WTC11 (cell line): ENCODE measurements around the gene PKM. TPM values are rescaled to one million over a fixed set of nuclear protein-coding genes. Genes with fewer than 3 reads are reported as not detected.

Source experiments
- ATAC-seq: fragments of 200-7000 bp; cut with Tn5 transposase; 2 replicates; pipeline ENCODE4 v1.10.0; 2021; ENCODE audit warnings: mild to moderate bottlenecking, moderate library complexity
- CTCF ChIA-PET: fragments of 300-600 bp; sonication (Branson Sonifier 250); formaldehyde crosslinking; loops from one replicate; lab custom pipeline; 2021; ENCODE audit warnings: antibody characterized with exemption; lab: Charles Lee
- POLR2A ChIA-PET: fragments of 350-600 bp; sonication (Branson Sonifier 250); formaldehyde crosslinking; loops from one replicate; lab custom pipeline; 2021; ENCODE audit warnings: antibody characterized with exemption; lab: Charles Lee
- DNase-seq: peaks from one replicate; pipeline ENCODE4 v3.0.0; 2021; ENCODE audit warnings: low spot score
- H3K27ac Mint-ChIP-seq: 2 replicates; pipeline ENCODE4 v1.8.0; 2021; ENCODE audit warnings: mixed read lengths
- H3K27me3 Mint-ChIP-seq: 2 replicates; pipeline ENCODE4 v1.8.0; 2021; ENCODE audit warnings: low read depth, mild to moderate bottlenecking, moderate library complexity, mixed read lengths
- H3K36me3 Mint-ChIP-seq: 2 replicates; pipeline ENCODE4 v1.8.0; 2021; ENCODE audit warnings: mixed read lengths
- H3K4me1 Mint-ChIP-seq: 2 replicates; pipeline ENCODE4 v1.8.0; 2022; ENCODE audit warnings: mixed read lengths
- H3K4me3 Mint-ChIP-seq: 2 replicates; pipeline ENCODE4 v1.8.0; 2021; ENCODE audit warnings: mild to moderate bottlenecking, moderate library complexity, mixed read lengths
- H3K9me3 Mint-ChIP-seq: 2 replicates; pipeline ENCODE4 v1.8.0; 2021; ENCODE audit warnings: mixed read lengths
- CREM ChIP-seq: sonication (generic); formaldehyde crosslinking; IDR thresholded peaks from 2 replicates; pipeline ENCODE4 v1.8.1; 2022; ENCODE audit warnings: mild to moderate bottlenecking, missing genetic modification reagents, moderate library complexity
- ERG ChIP-seq: fragments of 250-450 bp; sonication (Bioruptor Pico); IDR thresholded peaks from 2 replicates; pipeline ENCODE4 v1.8.0; 2021; ENCODE audit warnings: mild to moderate bottlenecking
- ESRRA ChIP-seq: sonication (generic); formaldehyde crosslinking; IDR thresholded peaks from 2 replicates; pipeline ENCODE4 v1.8.1; 2022; ENCODE audit warnings: mild to moderate bottlenecking, missing genetic modification reagents, borderline replicate concordance
- GABPB1 ChIP-seq: sonication (generic); formaldehyde crosslinking; IDR thresholded peaks from 2 replicates; pipeline ENCODE4 v1.8.1; 2023; ENCODE audit warnings: mild to moderate bottlenecking, missing genetic modification reagents
- MYBL2 ChIP-seq: sonication (generic); formaldehyde crosslinking; IDR thresholded peaks from 2 replicates; pipeline ENCODE4 v1.8.1; 2023; ENCODE audit warnings: mild to moderate bottlenecking, moderate library complexity, missing genetic modification reagents
- NFE2L1 ChIP-seq: sonication (generic); formaldehyde crosslinking; IDR thresholded peaks from 2 replicates; pipeline ENCODE4 v1.8.1; 2023; ENCODE audit warnings: missing genetic modification reagents
- PREB ChIP-seq: sonication (generic); formaldehyde crosslinking; IDR thresholded peaks from 2 replicates; pipeline ENCODE4 v1.8.1; 2022; ENCODE audit warnings: mild to moderate bottlenecking, missing genetic modification reagents, moderate library complexity, borderline replicate concordance
- SMAD3 ChIP-seq: sonication (generic); formaldehyde crosslinking; IDR thresholded peaks from 2 replicates; pipeline ENCODE4 v1.8.0; 2022; ENCODE audit warnings: missing genetic modification reagents, mild to moderate bottlenecking, borderline replicate concordance
- SOX15 ChIP-seq: fragments of 250-450 bp; sonication (Bioruptor Pico); IDR thresholded peaks from 2 replicates; pipeline ENCODE4 v1.9.0; 2021; ENCODE audit warnings: mild to moderate bottlenecking
- ZNF121 ChIP-seq: sonication (generic); formaldehyde crosslinking; IDR thresholded peaks from 2 replicates; pipeline ENCODE4 v1.8.0; 2023; ENCODE audit warnings: missing genetic modification reagents
- ZNF138 ChIP-seq: sonication (generic); formaldehyde crosslinking; conservative IDR thresholded peaks from 2 replicates; pipeline ENCODE4 v1.8.1; 2022; ENCODE audit warnings: mild to moderate bottlenecking, moderate library complexity, missing genetic modification reagents
- total RNA-seq: library from RNA; stranded (reverse); gene quantifications from 3 replicates; pipeline ENCODE4 v1.2.3, GENCODE V29; 2021
- TF ChIP-seq, protein P1 (sequence below): fragments of 250-450 bp; sonication (Bioruptor Pico); IDR thresholded peaks from 2 replicates; pipeline ENCODE4 v1.9.0; 2021; ENCODE audit warnings: mild to moderate bottlenecking
- TF ChIP-seq, protein P2 (sequence below): fragments of 250-450 bp; sonication (Bioruptor Pico); IDR thresholded peaks from 2 replicates; pipeline ENCODE4 v2.1.2; 2022; ENCODE audit warnings: mild to moderate bottlenecking, moderate library complexity
- TF ChIP-seq, protein P3 (sequence below): sonication (generic); formaldehyde crosslinking; IDR thresholded peaks from 2 replicates; pipeline ENCODE4 v1.8.1; 2023; ENCODE audit warnings: mild to moderate bottlenecking, missing genetic modification reagents, moderate library complexity
- TF ChIP-seq, protein P4 (sequence below): sonication (generic); formaldehyde crosslinking; IDR thresholded peaks from 2 replicates; pipeline ENCODE4 v1.8.0; 2022; ENCODE audit warnings: mild to moderate bottlenecking, missing genetic modification reagents
- TF ChIP-seq, protein P5 (sequence below): fragments of 200-600 bp; IDR thresholded peaks from 2 replicates; pipeline ENCODE4 v1.8.0; 2022; ENCODE audit warnings: antibody characterized with exemption

The PKM gene
- total RNA-seq, 1 experiment from 2014 or later, result 858 TPM

DNA sequence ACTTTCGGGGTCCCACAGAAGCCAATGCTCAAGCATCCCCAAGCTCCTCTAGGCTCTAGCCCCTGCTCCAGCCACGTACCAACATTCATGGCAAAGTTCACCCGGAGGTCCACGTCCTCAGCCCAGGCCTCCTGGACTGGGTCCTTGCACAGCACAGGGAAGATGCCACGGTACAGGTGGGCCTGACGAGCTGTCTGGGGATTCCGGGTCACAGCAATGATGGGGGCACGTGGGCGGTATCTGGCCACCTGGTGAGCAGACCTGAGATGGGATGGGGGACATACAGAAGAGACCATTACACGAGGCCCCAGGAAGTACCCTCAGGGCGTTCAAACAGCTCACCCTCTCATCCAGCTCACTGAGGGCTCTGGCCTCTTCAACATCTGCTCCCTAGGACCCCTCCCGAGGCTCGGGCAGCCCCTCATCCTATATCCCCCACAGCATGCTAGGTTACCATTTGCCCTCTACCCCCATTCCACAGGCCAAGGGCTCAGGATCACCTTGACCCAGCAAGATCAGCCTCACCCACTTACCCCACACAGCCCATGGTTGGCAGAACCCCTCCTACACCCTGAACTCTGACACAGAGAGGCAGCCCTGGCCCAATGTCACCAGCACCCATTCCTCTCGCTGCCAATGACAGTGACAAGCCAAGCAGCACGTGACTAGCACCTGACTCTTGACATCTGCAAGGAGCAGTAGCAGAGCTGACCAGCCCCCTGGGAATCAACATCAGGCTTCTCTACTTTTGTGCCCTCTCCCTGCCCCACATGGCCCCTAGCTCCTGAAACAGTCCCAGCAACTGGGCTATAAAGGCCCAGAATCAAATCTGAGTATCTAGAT, 30.4 kb downstream of the PKM start (continued):
- TF ChIP-seq, protein P1, sequence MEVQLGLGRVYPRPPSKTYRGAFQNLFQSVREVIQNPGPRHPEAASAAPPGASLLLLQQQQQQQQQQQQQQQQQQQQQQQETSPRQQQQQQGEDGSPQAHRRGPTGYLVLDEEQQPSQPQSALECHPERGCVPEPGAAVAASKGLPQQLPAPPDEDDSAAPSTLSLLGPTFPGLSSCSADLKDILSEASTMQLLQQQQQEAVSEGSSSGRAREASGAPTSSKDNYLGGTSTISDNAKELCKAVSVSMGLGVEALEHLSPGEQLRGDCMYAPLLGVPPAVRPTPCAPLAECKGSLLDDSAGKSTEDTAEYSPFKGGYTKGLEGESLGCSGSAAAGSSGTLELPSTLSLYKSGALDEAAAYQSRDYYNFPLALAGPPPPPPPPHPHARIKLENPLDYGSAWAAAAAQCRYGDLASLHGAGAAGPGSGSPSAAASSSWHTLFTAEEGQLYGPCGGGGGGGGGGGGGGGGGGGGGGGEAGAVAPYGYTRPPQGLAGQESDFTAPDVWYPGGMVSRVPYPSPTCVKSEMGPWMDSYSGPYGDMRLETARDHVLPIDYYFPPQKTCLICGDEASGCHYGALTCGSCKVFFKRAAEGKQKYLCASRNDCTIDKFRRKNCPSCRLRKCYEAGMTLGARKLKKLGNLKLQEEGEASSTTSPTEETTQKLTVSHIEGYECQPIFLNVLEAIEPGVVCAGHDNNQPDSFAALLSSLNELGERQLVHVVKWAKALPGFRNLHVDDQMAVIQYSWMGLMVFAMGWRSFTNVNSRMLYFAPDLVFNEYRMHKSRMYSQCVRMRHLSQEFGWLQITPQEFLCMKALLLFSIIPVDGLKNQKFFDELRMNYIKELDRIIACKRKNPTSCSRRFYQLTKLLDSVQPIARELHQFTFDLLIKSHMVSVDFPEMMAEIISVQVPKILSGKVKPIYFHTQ (CRISPR knock-in tag), result no peak
- no peak for TF ChIP-seq ERG (CRISPR knock-in tag)
- TF ChIP-seq GABPB1 (CRISPR knock-in tag), result no peak
- TF ChIP-seq CREM, result no peak
- TF ChIP-seq, protein P2, sequence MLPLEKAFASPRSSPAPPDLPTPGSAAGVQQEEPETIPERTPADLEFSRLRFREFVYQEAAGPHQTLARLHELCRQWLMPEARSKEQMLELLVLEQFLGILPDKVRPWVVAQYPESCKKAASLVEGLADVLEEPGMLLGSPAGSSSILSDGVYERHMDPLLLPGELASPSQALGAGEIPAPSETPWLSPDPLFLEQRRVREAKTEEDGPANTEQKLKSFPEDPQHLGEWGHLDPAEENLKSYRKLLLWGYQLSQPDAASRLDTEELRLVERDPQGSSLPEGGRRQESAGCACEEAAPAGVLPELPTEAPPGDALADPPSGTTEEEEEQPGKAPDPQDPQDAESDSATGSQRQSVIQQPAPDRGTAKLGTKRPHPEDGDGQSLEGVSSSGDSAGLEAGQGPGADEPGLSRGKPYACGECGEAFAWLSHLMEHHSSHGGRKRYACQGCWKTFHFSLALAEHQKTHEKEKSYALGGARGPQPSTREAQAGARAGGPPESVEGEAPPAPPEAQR (CRISPR knock-in tag), result no peak
- TF ChIP-seq SOX15 (CRISPR knock-in tag), result no peak
- TF ChIP-seq SMAD3 (CRISPR knock-in tag), result no peak
- TF ChIP-seq ESRRA (CRISPR knock-in tag), result no peak
- no peak for TF ChIP-seq MYBL2 (CRISPR knock-in tag)
- TF ChIP-seq PREB (CRISPR knock-in tag), result no peak
- TF ChIP-seq, protein P3, sequence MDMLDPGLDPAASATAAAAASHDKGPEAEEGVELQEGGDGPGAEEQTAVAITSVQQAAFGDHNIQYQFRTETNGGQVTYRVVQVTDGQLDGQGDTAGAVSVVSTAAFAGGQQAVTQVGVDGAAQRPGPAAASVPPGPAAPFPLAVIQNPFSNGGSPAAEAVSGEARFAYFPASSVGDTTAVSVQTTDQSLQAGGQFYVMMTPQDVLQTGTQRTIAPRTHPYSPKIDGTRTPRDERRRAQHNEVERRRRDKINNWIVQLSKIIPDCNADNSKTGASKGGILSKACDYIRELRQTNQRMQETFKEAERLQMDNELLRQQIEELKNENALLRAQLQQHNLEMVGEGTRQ, result no peak
- no peak for TF ChIP-seq ZNF138 (CRISPR knock-in tag)
- TF ChIP-seq NFE2L1 (CRISPR knock-in tag), result no peak
- TF ChIP-seq, all 79 proteins: peak for 0

DNA sequence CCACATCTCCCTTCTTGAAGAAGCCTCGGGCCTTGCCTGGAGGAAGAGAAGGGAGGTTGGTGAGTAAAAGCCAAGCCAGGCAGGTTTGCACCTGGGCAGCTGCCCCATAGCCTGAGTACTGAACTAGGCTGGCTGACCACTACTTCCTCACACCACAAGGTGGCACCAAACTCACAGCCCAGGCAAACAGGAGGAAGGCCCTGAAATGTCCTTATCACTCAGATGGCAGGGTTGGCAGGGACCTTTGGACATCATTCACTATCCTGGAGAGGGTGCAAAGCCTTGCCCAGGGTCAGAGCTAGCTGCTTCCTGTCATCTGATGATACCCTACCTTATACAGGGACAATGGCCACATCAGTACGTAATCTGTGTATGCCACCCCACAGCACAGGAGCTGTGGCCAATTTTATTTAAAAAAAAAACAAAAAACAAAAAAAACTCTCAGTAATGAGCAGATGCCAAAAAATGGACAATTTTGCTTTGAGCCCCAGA, 31.2 kb downstream of the PKM start:
- peaks cover 26% of the 10 kb centered on the region for H3K4me1 Mint-ChIP-seq
- DNase-seq, result peak; percentile 76
- TF ChIP-seq, protein P4, sequence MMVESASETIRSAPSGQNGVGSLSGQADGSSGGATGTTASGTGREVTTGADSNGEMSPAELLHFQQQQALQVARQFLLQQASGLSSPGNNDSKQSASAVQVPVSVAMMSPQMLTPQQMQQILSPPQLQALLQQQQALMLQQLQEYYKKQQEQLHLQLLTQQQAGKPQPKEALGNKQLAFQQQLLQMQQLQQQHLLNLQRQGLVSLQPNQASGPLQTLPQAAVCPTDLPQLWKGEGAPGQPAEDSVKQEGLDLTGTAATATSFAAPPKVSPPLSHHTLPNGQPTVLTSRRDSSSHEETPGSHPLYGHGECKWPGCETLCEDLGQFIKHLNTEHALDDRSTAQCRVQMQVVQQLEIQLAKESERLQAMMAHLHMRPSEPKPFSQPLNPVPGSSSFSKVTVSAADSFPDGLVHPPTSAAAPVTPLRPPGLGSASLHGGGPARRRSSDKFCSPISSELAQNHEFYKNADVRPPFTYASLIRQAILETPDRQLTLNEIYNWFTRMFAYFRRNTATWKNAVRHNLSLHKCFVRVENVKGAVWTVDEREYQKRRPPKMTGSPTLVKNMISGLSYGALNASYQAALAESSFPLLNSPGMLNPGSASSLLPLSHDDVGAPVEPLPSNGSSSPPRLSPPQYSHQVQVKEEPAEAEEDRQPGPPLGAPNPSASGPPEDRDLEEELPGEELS (CRISPR knock-in tag), result no peak
- peak; percentile 97 for TF ChIP-seq ZNF121
- TF ChIP-seq, protein P5, sequence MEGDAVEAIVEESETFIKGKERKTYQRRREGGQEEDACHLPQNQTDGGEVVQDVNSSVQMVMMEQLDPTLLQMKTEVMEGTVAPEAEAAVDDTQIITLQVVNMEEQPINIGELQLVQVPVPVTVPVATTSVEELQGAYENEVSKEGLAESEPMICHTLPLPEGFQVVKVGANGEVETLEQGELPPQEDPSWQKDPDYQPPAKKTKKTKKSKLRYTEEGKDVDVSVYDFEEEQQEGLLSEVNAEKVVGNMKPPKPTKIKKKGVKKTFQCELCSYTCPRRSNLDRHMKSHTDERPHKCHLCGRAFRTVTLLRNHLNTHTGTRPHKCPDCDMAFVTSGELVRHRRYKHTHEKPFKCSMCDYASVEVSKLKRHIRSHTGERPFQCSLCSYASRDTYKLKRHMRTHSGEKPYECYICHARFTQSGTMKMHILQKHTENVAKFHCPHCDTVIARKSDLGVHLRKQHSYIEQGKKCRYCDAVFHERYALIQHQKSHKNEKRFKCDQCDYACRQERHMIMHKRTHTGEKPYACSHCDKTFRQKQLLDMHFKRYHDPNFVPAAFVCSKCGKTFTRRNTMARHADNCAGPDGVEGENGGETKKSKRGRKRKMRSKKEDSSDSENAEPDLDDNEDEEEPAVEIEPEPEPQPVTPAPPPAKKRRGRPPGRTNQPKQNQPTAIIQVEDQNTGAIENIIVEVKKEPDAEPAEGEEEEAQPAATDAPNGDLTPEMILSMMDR, result peak; percentile 68
- TF ChIP-seq, all 79 proteins: peak for 2
- no peaks in the 10 kb centered on the region for H3K9me3 Mint-ChIP-seq
- peaks cover 29% of the 10 kb centered on the region for H3K27me3 Mint-ChIP-seq
- ChIA-PET POLR2A (interaction anchor here (0.7 to 1.5 kb wide), 2 partner anchors 27 to 30 kb away, joined by 3 to 4 read pairs; no protein-coding TSS in a partner anchor), CTCF (interaction anchor here (0.6 to 2.7 kb wide), 13 partner anchors 11 to 113 kb away, joined by 3 to 9 read pairs (median 5); no protein-coding TSS in a partner anchor)
- H3K4me3 Mint-ChIP-seq, result no peak overlapping the region
- no peak overlapping the region for H3K27ac Mint-ChIP-seq
- peak; percentile 29 for ATAC-seq
- H3K36me3 Mint-ChIP-seq, result peaks cover 62% of the 10 kb centered on the region
